ENCODE measurements around the gene GPR153. TPM values are rescaled to one million over a fixed set of nuclear protein-coding genes. Genes with fewer than 3 reads are reported as not detected.

The GPR153 gene
- total and polyA plus RNA-seq, 2 of the 8 experiments (the other 6 are each of a cell fraction or from before 2014, with no cell fraction given) = 5.7 to 8.1 TPM

GRCh38 chr1:6205849-6206519 lies 54.9 kb downstream of the GPR153 start, which contains the start of gene RNF207 (continued):
- no peak for TF ChIP-seq RAD21 (IDR thresholded peaks at IDR 0.05 in 1 of 2, conservative IDR thresholded peaks at IDR 0.05 in 1 of 2; ENCODE audit: low read depth in 2 of 2, low read length in 2 of 2)
- TF ChIP-seq RBBP5 (IDR thresholded peaks at IDR 0.05; ENCODE audit: borderline replicate concordance, low read depth, low read length) = peak; percentile 54; the same call in 1 of the 2 replicates
- 0 out of 2 replicates have a peak, but pooled peaks have one; percentile 65 for TF ChIP-seq TEAD4 (IDR thresholded peaks at IDR 0.05; ENCODE audit: low read depth, low read length)
- no peak for TF ChIP-seq FOSL1 (IDR thresholded peaks at IDR 0.05; ENCODE audit: insufficient read depth, low read depth, low read length)
- peak; percentile 40; the same call in 1 of the 2 replicates for TF ChIP-seq TAF1 (IDR thresholded peaks at IDR 0.05; ENCODE audit: low read depth, low read length)
- TF ChIP-seq CTBP2 (IDR thresholded peaks at IDR 0.05; ENCODE audit: borderline replicate concordance, insufficient read depth, insufficient read length, low read length) = peak; percentile 87
- TF ChIP-seq BACH1 (IDR thresholded peaks at IDR 0.05; ENCODE audit: low read length) = no peak
- TF ChIP-seq TAF7 (optimal IDR thresholded peaks at IDR 0.05; ENCODE audit: borderline replicate concordance, low read depth, low read length) = peak; percentile 16

Measured in H1 (cell line).